Activated effector memory CD4-positive, alpha-beta T cell treated with anti-CD3 and anti-CD28 coated beads, Interleukin-2, amount 50 U/mL, for 16 hours (primary cell): Measurements from ENCODE around the gene PDIA6.
A peak's percentile ranks its signal among the peaks of the same experiment; 100 is the strongest.
"Not testable (repeated sequence)": the region's sequence is repeated elsewhere in the genome, so short reads cannot be mapped to it uniquely, and the experiment has no call there.

ENCODE experiments used
- DNase-seq: peaks from one replicate; pipeline ENCODE4 v3.0.0-alpha.2; 2020

The PDIA6 gene

DNA sequence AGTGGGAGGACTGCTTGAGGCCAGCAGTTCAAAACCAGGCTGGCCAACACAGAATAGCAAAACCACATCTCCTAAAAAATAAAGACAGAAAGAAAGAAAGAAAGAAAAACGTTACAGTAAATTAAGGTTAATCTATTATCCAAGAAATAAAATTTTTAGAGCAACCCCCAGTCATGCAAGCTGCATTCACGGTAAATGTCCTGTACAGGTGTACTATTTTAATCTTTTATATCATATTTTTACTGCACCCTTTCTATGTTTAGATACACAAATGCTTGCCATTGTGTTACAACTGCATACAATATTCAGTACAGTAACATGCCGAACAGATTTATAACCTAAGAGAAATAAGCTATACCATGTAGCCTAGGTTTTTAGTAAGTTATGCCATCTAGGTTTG lies 6.0 kb downstream of the PDIA6 start:
- no peak for DNase-seq

DNA sequence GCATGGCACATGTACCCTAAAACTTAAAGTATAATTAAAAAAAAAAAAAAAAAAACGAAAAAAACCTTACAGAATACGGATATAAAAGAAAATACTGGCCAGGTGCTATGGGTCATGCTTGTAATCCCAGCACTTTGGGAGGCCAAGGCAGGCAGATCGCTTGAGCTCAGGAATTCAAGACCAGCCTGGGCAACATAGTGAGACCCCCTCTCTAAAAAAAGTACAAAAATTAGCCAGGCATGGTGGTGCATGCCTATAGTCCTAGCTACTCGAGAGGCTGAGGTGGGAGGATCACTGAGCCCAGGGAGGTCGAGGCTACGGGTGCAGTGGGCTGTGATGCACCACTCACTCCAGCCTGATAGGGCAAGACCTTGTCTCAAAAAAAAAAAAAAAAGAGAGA lies 6.6 kb downstream of the PDIA6 start:
- not testable (repeated sequence) for DNase-seq

DNA sequence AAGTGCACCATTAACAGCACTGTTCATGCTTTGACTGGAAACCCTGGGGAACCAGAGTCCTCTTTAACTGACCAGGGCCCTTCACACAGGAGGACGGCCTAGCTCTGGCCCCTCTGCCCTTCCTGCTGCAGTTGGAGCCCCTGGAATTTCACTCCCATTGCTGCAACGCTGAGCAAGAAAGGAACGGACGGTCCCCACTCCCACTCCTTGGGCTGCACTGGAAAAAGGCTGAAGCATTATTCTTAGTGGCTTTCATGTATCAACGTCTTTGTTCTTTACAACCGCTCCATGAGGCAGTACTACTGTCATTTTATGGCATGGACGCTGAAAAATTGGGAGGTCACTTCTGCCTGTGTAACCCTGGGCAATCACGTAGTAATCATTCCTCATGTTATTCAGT lies 9.9 kb downstream of the PDIA6 start:
- no peak for DNase-seq

GRCh38 chr2:10800163-10800562 lies 12.4 kb downstream of the PDIA6 start:
- DNase-seq = no peak

DNA sequence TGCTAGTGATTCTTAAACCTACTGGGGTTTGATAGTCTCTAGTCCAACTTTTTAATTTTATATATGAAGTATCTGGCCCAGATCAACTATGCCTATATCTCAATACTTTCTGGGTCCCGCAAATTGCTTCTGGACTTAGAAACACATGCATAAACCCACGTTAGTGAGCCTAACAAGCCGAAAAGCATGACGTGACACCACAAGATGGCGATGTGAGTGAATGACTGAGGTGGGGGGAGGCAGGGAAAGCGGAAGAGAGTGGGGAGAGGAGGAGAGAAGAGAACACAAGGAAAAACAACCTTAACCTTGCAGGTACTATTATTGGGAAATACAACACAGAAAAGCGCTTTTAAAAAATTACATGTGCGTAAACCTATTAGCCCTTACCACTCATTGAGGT lies 13.8 kb downstream of the PDIA6 start:
- no peak for DNase-seq

DNA sequence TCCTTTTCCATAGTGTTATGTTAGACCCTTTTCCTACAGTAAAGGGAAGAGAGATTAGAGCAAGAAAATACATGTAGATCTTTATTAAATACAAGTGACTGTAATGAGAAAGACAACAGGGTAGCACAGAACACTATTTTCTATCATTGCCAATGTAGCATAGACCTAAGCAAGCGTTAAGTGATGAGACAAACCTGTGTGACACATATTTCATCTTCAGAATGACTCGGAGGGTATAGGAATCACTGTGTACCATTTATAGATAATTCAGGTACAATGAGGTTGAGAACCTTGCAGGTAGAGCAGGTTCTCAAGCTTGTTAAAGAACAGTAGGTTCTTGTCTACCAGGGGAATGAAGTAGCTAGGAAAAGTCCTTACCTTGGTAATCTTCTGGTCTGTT lies 15.9 kb downstream of the PDIA6 start:
- DNase-seq = no peak

- no peak for DNase-seq
Observed at GRCh38 chr2:10795508-10796046, 17.0 kb downstream of the PDIA6 start.

DNA sequence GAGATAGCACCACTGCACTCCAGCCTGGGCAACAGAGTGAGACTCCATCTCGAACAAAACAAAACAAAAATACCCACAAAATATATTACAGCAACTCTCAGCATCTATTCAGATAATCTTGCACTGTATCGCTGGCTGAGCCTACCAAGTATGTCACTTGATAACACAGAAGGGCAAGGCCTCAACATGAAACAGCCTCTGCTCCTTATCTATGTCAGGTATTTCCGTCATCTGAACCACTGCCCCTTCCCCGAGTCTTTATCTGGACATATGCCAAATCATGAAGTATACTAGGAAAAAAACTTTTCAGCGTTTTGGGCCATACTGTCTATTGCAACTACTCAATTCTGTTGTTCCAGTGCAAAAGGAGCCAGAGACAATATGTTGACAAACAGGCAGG lies 17.7 kb downstream of the PDIA6 start:
- no peak for DNase-seq

DNA sequence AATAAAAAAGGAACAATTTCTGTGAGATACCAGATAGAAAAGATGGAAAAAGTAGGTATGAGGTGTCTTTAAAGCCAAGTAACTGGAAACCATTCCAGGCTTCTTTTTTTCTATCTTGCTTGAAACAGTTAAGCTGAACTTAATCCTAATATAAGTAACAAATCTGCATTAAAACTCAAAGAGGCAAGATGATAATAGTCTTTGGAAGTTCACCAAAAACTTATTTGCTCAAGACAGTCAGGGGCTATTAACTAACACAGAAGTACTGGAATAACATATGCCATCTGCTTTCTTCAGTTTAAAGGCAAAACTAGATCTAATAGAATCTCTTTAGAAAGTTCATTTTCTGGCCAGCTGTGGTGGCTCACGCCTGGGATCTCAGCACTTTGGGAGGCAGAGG lies 18.8 kb downstream of the PDIA6 start:
- no peak for DNase-seq

DNA sequence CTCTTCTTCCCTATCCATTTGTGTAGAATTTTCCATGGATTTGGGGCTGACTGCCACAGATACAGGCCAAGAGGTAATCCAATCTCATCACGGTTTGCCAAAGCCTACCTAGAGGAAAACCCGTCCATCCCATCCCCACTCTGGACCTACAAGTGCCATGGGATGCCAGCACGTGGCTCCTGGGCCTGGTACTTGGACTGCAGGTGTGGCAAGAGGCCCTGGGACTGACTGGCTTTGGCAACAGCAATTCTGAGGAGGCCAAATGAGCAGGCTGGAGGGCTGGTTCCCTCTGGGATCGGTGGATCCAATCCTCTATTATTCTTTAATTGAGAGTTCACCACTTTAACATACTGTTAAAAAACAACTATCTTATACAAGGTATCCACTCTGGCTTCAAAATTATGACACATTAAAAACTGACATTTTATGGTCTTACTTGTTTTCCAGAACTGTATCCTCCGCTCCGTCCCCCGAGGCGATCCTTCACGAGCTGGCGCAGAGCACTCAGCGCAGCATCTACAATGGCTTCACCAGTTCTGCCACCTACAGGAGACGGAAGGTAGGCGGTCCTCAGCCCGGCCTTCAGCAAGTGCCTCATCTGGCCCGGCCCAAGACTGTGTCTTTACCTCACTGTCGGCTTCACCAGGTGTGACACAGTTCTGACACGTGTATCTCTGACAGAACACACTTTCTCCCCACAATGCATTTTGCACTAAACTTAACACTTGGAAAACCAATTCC lies 19.8 kb downstream of the PDIA6 start:
- no peak for DNase-seq

GRCh38 chr2:10792001-10792634 lies 20.5 kb downstream of the PDIA6 start:
- DNase-seq = no peak

- peak; percentile 70 for DNase-seq
Observed at GRCh38 chr2:10790228-10790973, 22.2 kb downstream of the PDIA6 start.

DNA sequence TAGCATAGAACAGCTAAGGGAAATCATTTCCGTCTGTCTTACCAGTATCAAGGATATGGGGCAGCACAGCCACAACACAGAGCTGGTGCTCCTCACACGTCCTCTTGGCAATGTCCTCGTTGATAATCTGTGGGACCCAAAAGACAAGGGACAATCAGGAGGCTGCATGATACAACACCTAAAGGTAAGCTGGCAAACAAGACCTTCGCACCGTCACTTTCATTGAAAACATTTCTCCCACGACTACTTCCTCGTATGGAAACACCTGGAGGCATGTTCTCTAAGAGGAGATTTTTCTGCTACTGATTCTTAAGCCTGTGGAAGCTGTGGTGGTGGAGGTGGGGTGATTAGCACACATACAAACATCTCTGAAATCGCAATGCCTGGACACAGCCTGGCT lies 23.7 kb downstream of the PDIA6 start:
- DNase-seq = no peak

DNA sequence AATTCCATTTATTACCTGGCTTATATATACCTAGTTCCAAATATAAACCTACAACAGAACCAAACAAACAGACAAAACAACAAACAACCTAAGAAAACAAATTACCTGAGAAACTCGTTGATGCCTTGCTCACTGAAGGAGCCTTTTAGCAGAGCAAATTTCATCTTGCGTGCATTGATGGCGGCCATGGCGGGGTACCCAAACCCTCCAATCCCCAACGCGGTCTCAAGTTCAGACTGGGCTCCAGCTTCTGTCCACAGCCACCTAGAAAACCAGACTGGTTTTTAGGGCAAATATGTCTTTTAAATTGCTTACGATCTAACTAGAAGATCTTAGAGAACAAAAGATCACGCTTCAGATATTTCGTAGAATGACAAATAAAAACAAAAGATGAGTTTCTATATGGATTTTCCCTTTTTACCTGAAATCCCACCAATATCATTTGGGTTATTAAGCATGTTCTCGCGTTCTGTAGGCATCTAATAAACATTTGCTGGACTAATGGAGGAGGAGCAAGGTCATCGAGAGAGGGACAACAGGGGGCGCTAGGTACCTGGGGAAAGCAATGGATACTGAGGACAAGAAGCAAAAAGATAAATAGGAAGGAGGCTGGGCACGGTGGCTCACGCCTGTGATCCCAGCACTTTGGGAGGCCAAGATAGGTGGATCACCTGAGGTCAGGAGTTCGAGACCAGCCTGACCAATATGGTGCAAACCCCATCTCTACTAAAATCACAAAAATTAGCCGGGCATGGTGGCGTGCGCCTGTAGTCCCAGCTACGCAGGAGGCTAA lies 25.2 kb downstream of the PDIA6 start:
- peak; percentile 75 for DNase-seq

DNA sequence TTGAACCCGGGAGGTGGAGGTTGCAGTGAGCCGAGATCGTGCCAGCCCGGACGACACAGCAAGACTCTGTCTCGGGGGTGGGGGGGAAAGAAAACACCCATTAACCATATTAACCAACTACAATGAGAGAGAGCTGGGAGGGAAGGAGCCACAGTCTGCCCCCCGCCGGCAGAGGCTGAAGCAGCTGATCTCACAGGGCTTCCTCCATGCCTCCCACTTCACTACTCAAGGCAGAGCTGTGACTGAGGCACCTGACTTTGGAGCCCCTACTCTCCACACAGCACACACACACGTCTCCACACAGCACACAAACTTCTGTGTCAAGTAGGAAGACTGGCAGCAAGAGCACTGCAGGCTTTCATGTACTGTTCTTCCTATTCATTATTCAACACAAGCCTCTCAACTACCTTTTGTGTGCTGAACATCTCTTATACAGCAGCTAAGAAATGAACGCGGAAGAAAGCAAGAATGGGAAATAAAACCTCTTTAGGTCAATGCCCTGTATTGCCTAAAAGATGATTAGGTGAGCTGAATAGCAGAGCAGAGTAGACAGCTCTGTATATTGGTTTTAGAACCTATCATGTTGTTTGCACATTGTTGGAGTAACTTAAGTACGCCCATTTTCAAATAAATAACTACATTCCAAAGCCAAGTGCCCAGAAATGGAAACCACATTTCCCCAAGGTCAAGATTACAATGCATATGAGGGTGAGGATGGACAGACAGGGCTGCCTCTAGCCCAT lies 26.2 kb downstream of the PDIA6 start:
- no peak for DNase-seq

GRCh38 chr2:10785260-10785659 lies 27.3 kb downstream of the PDIA6 start:
- DNase-seq = no peak

- no peak for DNase-seq
Observed at GRCh38 chr2:10784719-10785118, 27.9 kb downstream of the PDIA6 start.

DNA sequence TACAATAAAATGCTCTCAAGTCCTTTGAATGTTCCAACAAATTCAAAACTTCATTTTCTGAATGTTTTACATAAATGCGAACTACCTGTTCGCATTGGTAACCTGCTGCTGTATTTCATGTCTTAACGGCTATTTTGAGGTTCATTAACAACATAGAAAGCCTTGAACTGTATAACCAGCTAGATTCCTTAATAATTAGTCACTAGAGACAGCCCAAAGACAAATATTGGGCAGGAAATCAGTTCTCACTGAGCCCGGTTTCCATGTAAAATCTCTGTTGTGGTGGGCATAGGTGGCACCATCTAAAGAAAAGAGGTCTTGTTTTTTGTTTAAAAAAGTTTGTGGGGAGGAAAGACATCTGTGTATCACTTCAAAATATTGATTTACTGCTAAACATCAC lies 29.2 kb downstream of the PDIA6 start:
- DNase-seq = no peak

DNA sequence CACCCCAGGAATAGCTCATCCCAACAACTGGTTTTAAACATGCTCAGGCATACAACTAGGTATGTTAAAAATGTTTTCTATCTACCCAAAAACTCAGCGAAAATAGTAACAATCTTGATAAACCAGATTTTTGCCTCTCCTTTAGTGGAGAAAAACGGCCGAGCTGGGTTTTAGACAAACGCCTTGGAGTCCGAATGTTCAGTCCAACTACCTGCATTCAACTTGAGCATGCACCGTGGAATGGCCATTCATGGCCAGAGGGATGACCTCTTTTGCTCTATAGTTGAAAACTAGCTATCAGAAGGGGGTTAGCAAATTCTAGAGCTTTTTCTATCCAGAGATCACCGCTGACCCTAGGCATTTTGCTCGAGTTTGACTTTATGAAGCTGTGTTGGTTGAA lies 30.8 kb downstream of the PDIA6 start:
- peak; percentile 36 for DNase-seq

DNA sequence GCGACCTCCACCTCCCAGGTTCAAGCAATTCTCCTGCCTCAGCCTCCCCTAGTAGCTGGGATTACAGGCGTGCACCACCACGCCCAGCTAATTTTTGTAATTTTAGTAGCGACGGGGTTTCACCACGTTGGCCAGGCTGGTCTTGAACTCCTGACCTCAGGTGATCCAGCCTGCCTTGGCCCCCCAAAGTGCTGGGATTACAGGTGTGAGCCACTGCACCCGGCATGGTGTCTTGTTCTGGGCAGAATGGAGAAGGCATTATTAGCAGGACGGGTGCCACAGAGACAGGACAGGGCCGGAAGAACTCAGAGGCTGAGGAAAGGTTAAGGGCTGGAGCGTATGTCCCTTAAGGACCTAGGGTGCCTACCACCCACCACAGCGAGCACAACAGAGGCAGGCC lies 31.8 kb downstream of the PDIA6 start:
- peak; percentile 27 for DNase-seq

GRCh38 chr2:10780491-10780820 lies 32.1 kb downstream of the PDIA6 start:
- DNase-seq = peak; percentile 46

GRCh38 chr2:10779776-10780490 lies 32.7 kb downstream of the PDIA6 start:
- DNase-seq = peak; percentile 33
